ENCODE results near the gene TENT5C.

Gene TENT5C

GRCh38 chr1:117561071-117561470, 44.8 kb upstream of the TENT5C start:
- no peak for DNase-seq (ENCODE audit: low read depth, low spot score)
- H3K4me3 ChIP-seq (ENCODE audit: low read depth, low read length): no peak overlapping the region
- POLR2A ChIA-PET: no interaction called here
- CTCF ChIA-PET: interaction anchor here (1.8 kb wide), 1 partner anchor 25 kb away, joined by 6 read pairs; no protein-coding TSS in a partner anchor
- no peak for TF ChIP-seq CTCF (IDR thresholded peaks at IDR 0.05; ENCODE audit: insufficient read depth, low read length, missing control alignments)

- no peak for DNase-seq (ENCODE audit: low read depth, low spot score)
- CTCF ChIA-PET: interaction anchor here (1.4 to 1.8 kb wide), 2 partner anchors 26 to 197 kb away, joined by 5 to 6 read pairs; no protein-coding TSS in a partner anchor
- no peak overlapping the region for H3K4me3 ChIP-seq (ENCODE audit: low read depth, low read length)
- TF ChIP-seq CTCF (IDR thresholded peaks at IDR 0.05; ENCODE audit: insufficient read depth, low read length, missing control alignments): no peak
- POLR2A ChIA-PET: no interaction called here
Observed at GRCh38 chr1:117561551-117561950, 44.3 kb upstream of the TENT5C start.

- DNase-seq (ENCODE audit: low read depth, low spot score): no peak
- no peak overlapping the region for H3K4me3 ChIP-seq (ENCODE audit: low read depth, low read length)
- no peak for TF ChIP-seq CTCF (IDR thresholded peaks at IDR 0.05; ENCODE audit: insufficient read depth, low read length, missing control alignments)
- ChIA-PET CTCF (interaction anchor here (1.0 to 1.8 kb wide), 4 partner anchors 11 to 333 kb away, joined by 3 to 6 read pairs (median 4); no protein-coding TSS in a partner anchor), POLR2A (no interaction called here)
Observed at GRCh38 chr1:117562581-117563491, 43.0 kb upstream of the TENT5C start.

- H3K4me3 ChIP-seq (ENCODE audit: low read depth, low read length): no peak overlapping the region
- ChIA-PET POLR2A (no interaction called here), CTCF (interaction anchor here (0.7 to 1.1 kb wide), 2 partner anchors 12 to 28 kb away, joined by 3 read pairs; no protein-coding TSS in a partner anchor)
- TF ChIP-seq CTCF (IDR thresholded peaks at IDR 0.05; ENCODE audit: insufficient read depth, low read length, missing control alignments): no peak
- no peak for DNase-seq (ENCODE audit: low read depth, low spot score)
Observed at GRCh38 chr1:117563492-117563875, 42.4 kb upstream of the TENT5C start.

- CTCF ChIA-PET: interaction anchor here (0.7 kb wide), 1 partner anchor 29 kb away, joined by 3 read pairs; no protein-coding TSS in a partner anchor
Observed at GRCh38 chr1:117564227-117565075, 41.4 kb upstream of the TENT5C start.

More at GRCh38 chr1:117564227-117565075, 41.4 kb upstream of the TENT5C start:
- POLR2A ChIA-PET: no interaction called here
- DNase-seq (ENCODE audit: low read depth, low spot score): no peak
- H3K4me3 ChIP-seq (ENCODE audit: low read depth, low read length): no peak overlapping the region
- no peak for TF ChIP-seq CTCF (IDR thresholded peaks at IDR 0.05; ENCODE audit: insufficient read depth, low read length, missing control alignments)

Data from AG04449 (cell line).